Amniotic epithelial cell (primary cell): ENCODE data around the gene UVSSA.
"Not testable (repeated sequence)": the region's sequence is repeated elsewhere in the genome, so short reads cannot be mapped to it uniquely, and the experiment has no call there.

Experiments
- DNase-seq: peaks from one replicate; pipeline ENCODE4 v3.0.0-alpha.2; 2010; ENCODE audit warnings: low read depth

Gene UVSSA

GRCh38 chr4:1364217-1364616 lies 17.2 kb downstream of the UVSSA start:
- no peak for DNase-seq

DNA sequence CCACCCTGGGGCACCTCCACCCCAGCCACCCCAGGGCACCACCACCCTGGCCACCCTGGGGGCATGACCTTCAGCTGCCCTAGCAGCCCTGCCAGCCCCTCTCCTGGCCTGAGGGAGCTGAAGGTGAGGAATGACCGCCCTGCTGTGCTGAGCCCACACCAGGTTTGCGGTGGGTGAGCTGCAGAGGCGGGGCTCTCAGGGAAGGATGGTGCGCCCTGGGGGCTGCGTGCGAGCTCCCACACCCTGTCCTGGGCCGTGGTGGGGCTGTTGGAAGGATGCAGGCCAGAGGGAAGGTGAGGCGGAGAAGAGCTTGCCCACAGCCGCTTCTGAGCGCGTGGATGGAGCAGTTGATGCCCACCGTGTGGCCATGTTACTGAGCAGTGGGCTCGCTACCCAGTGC lies 17.7 kb downstream of the UVSSA start:
- DNase-seq: no peak

GRCh38 chr4:1365271-1366178 lies 18.5 kb downstream of the UVSSA start:
- DNase-seq: no peak

GRCh38 chr4:1366371-1367229 lies 19.6 kb downstream of the UVSSA start:
- no peak for DNase-seq

DNA sequence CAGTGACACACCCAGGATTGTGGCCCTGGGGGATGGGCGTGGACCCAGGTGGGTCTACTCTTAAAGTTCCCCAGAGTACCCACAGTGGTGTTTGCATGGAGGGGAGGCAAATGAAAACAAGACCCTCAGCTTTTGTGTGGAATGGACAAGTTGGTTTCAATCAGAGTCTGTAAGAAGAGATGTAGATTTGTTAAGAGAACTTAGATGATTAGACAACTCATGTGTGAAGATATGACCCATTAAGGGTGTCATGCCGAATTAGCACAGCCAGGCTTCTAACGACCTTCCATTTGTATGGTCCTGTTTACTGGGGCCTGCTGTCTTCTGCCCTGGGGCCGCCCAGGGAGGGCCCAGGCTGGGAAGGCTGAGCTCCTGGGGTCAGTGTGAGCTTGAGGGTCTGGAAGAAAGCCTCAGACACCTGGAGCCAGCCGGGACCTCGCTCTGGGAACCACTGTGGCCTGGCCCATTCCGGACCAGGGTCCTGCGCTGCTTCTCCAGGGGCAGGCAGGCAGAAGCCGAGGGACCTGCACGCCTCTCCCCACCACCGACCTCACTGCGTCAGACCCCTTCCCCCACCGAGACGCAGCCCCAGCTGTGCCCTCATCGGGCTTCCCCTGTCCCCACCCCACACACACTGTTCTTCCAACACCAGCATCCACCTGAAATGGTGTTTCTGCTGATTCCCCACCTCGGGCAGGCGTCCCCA lies 20.4 kb downstream of the UVSSA start:
- DNase-seq: no peak

- no peak for DNase-seq
These were observed 20.9 kb downstream of the UVSSA start for GRCh38 chr4:1367936-1368289.

GRCh38 chr4:1368421-1369090 lies 21.5 kb downstream of the UVSSA start:
- DNase-seq: no peak

- no peak for DNase-seq
These were observed 22.1 kb downstream of the UVSSA start for GRCh38 chr4:1369091-1369450.

GRCh38 chr4:1369479-1370079 lies 22.6 kb downstream of the UVSSA start:
- no peak for DNase-seq

GRCh38 chr4:1370321-1371124 lies 23.5 kb downstream of the UVSSA start:
- no peak for DNase-seq

- no peak for DNase-seq
These were observed 24.5 kb downstream of the UVSSA start for GRCh38 chr4:1371176-1372165.

DNA sequence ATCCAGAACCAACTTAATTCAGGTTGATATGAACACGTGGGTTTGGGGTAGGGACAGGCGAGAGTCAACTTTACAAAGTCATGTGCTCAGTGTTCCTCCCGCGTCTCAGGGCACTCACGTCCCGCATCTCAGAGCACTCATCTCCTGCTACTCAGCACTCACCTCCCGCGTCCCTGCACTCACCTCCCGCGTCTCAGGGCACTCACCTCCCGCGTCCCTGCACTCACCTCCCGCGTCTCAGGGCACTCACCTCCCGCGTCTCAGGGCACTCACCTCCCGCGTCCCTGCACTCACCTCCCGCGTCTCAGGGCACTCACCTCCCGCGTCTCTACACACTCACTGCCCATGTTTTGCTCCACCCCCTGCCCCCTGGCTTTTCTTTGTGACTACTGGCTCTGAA lies 25.6 kb downstream of the UVSSA start:
- DNase-seq: not testable (repeated sequence)

GRCh38 chr4:1373892-1374705 lies 27.1 kb downstream of the UVSSA start:
- DNase-seq: no peak

- DNase-seq: no peak
These were observed 27.7 kb downstream of the UVSSA start for GRCh38 chr4:1374706-1375045.

- DNase-seq: no peak
These were observed 28.2 kb downstream of the UVSSA start for GRCh38 chr4:1375051-1375721.

GRCh38 chr4:1375761-1376322 lies 28.8 kb downstream of the UVSSA start:
- DNase-seq: no peak

- DNase-seq: no peak
These were observed 29.4 kb downstream of the UVSSA start for GRCh38 chr4:1376391-1376840.
